Trophoblast cell (in vitro differentiated cells and primary cell): ENCODE data around the gene CDHR5.

Experiments
- DNase-seq, 2 donors: peaks; one replicate each; pipeline ENCODE4 v3.0.0-alpha.2; 2016
- H2AFZ ChIP-seq: 2 replicates; pipeline ENCODE4 v1.6.1; 2013; ENCODE audit warnings: low read length, moderate library complexity, mild to moderate bottlenecking; ENCODE audit not compliant: insufficient read depth, poor library complexity
- H2AK5ac ChIP-seq: 2 replicates; pipeline ENCODE4 v1.6.1; 2013; ENCODE audit warnings: mild to moderate bottlenecking, low read length
- H2BK120ac ChIP-seq: 2 replicates; pipeline ENCODE4 v1.6.1; 2013; ENCODE audit warnings: low read length, mild to moderate bottlenecking, moderate library complexity; ENCODE audit not compliant: insufficient read depth, poor library complexity
- H2BK12ac ChIP-seq: 2 replicates; pipeline ENCODE4 v1.6.1; 2013; ENCODE audit warnings: mild to moderate bottlenecking, low read length, moderate library complexity
- H2BK5ac ChIP-seq: 2 replicates; pipeline ENCODE4 v1.6.1; 2013; ENCODE audit warnings: low read length, low read depth, moderate library complexity, mild to moderate bottlenecking; ENCODE audit not compliant: poor library complexity
- H3K14ac ChIP-seq: 2 replicates; pipeline ENCODE4 v1.6.1; 2013; ENCODE audit warnings: mild to moderate bottlenecking, low read length
- H3K18ac ChIP-seq: 2 replicates; pipeline ENCODE4 v1.6.1; 2013; ENCODE audit warnings: mild to moderate bottlenecking, low read length
- H3K23ac ChIP-seq: 2 replicates; pipeline ENCODE4 v1.6.1; 2013; ENCODE audit warnings: low read length
- H3K27ac ChIP-seq: 2 replicates; pipeline ENCODE4 v1.5.1; 2013; ENCODE audit warnings: low read depth, mild to moderate bottlenecking, inconsistent platforms, low read length, moderate library complexity
- H3K27me3 ChIP-seq: 2 replicates; pipeline ENCODE4 v1.6.1; 2013; ENCODE audit warnings: inconsistent platforms, mild to moderate bottlenecking, low read length, moderate library complexity; ENCODE audit not compliant: insufficient read depth
- H3K36me3 ChIP-seq, 2 experiments: 1 replicate in 1 of 2; 2 replicates in 1 of 2; pipeline ENCODE4 v1.6.1; 2013; ENCODE audit warnings: low read length in 2 of 2, mild to moderate bottlenecking in 2 of 2, moderate library complexity in 1 of 2; ENCODE audit not compliant: insufficient read depth in 2 of 2, control insufficient read depth in 1 of 2
- H3K4ac ChIP-seq: 2 replicates; pipeline ENCODE4 v1.6.1; 2013; ENCODE audit warnings: low read depth, mild to moderate bottlenecking, low read length, moderate library complexity
- H3K4me1 ChIP-seq, 2 experiments: 1 replicate in 1 of 2; 2 replicates in 1 of 2; pipeline ENCODE4 v1.6.1; 2013; ENCODE audit warnings: low read length in 2 of 2, mild to moderate bottlenecking in 2 of 2, moderate library complexity in 1 of 2; ENCODE audit not compliant: insufficient read depth in 2 of 2, control insufficient read depth in 1 of 2
- H3K4me2 ChIP-seq: 2 replicates; pipeline ENCODE4 v1.6.1; 2013; ENCODE audit warnings: inconsistent platforms, mild to moderate bottlenecking, low read length, moderate library complexity
- H3K4me3 ChIP-seq: 2 replicates; pipeline ENCODE4 v1.5.1; 2013; ENCODE audit warnings: mild to moderate bottlenecking, low read depth, low read length, inconsistent platforms
- H3K79me1 ChIP-seq: one replicate; pipeline ENCODE4 v1.6.1; 2013; ENCODE audit warnings: low read length
- H3K79me2 ChIP-seq: 2 replicates; pipeline ENCODE4 v1.6.1; 2013; ENCODE audit warnings: low read length, mild to moderate bottlenecking; ENCODE audit not compliant: control insufficient read depth, insufficient read depth, poor library complexity
- H3K9ac ChIP-seq: 2 replicates; pipeline ENCODE4 v1.6.1; 2013; ENCODE audit warnings: mild to moderate bottlenecking, low read length
- H3K9me3 ChIP-seq: 2 replicates; pipeline ENCODE4 v1.6.1; 2013; ENCODE audit warnings: low read depth, mild to moderate bottlenecking, control low read depth, inconsistent platforms, low read length; ENCODE audit not compliant: insufficient read depth
- H4K12ac ChIP-seq: 2 replicates; pipeline ENCODE4 v1.6.1; 2013; ENCODE audit warnings: low read depth, mild to moderate bottlenecking, low read length, moderate library complexity
- H4K8ac ChIP-seq: 2 replicates; pipeline ENCODE4 v1.6.1; 2013; ENCODE audit warnings: low read depth, mild to moderate bottlenecking, low read length, moderate library complexity
- H4K91ac ChIP-seq: one replicate; pipeline ENCODE4 v1.6.1; 2013; ENCODE audit warnings: low read depth, mild to moderate bottlenecking, low read length, moderate library complexity
- WGBS: extraction: QIAGEN DNeasy Blood & Tissue Kit; methylation state at CpG from one replicate; pipeline ENCODE4 v1.1.7; 2013; ENCODE audit warnings: missing lambda C conversion rate; ENCODE audit not compliant: insufficient read length, insufficient coverage; ENCODE audit errors: extremely low coverage; 5-methylcytosine and 5-hydroxymethylcytosine counted together

Gene CDHR5

DNA sequence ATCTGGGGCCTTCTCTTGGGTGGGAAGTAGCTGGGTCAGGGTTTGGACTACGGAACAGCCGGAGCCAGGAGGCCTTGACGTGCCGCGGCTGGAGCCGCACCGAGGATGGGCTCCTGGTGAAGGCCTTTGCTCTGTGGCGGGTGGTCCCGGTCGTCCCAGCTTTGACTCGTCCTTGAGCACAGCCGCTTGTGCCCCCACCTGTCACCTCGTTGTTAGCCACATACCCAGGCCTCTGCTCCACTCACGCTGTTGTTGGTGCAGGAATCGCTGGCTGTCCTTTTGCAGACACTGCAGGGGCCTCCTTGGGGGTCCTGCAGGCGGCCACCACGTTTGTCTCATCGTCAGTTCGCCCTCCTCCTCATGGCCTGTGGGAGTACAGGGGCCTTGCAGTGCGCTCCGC lies 31.4 kb downstream of the CDHR5 start:
- no peak overlapping the region for H3K9ac ChIP-seq
- no peak overlapping the region for H3K18ac ChIP-seq
- no peak overlapping the region for H4K91ac ChIP-seq
- H2BK12ac ChIP-seq = no peak overlapping the region
- no peak overlapping the region for H2AK5ac ChIP-seq
- H3K4me2 ChIP-seq = no peak overlapping the region
- no peaks in the 10 kb centered on the region for H3K4me1 ChIP-seq
- H2BK5ac ChIP-seq = no peak overlapping the region
- no peak for DNase-seq
- no peaks in the 10 kb centered on the region for H3K79me2 ChIP-seq
- H4K12ac ChIP-seq = no peak overlapping the region
- no peak overlapping the region for H3K27ac ChIP-seq
- H3K4me3 ChIP-seq = no peak overlapping the region
- H2AFZ ChIP-seq = no peak overlapping the region
- peaks cover 79 to 82% of the 10 kb centered on the region in 2 experiments for H3K36me3 ChIP-seq
- H2BK120ac ChIP-seq = no peak overlapping the region
- H3K14ac ChIP-seq = no peak overlapping the region
- H3K27me3 ChIP-seq = no peaks in the 10 kb centered on the region
- WGBS = no CpG with 5 or more reads among the region's 21 CpGs
- no peak overlapping the region for H3K23ac ChIP-seq
- peaks cover 4% of the 10 kb centered on the region for H3K9me3 ChIP-seq
- H3K4ac ChIP-seq = no peak overlapping the region
- no peak overlapping the region for H4K8ac ChIP-seq
- H3K79me1 ChIP-seq = no peaks in the 10 kb centered on the region

DNA sequence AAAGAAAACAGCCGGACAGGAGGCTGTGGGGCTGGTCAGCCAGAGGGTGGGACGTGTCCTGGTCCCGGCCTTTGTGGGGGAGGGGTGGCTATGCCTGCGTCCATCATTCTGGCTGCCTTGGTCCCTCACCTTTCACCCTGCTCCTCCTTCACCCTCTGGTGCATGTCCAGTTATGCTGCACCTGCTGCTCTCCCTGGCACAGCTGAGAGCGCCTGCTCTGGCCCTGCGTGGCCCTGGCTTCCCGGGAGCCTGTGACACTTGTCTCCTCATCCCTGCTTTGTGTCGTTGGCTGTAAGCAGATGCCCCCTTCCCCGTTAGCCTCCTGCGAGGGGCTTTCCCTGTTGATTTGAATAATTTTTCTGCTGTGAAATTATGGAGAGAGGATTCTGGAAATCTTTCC lies 31.8 kb downstream of the CDHR5 start:
- no peak for DNase-seq
- Histone ChIP-seq H2BK12ac (no peak overlapping the region), H3K27ac (no peak overlapping the region), H3K79me2 (no peaks in the 10 kb centered on the region), H3K36me3 (peaks cover 77 to 80% of the 10 kb centered on the region in 2 experiments), H3K79me1 (no peaks in the 10 kb centered on the region), H2BK120ac (no peak overlapping the region), H2BK5ac (no peak overlapping the region), H4K8ac (no peak overlapping the region), H3K14ac (no peak overlapping the region), H3K18ac (no peak overlapping the region), H3K23ac (no peak overlapping the region), H3K4me2 (no peak overlapping the region), H3K4me1 (peaks cover 0 to 2% of the 10 kb centered on the region in 2 experiments), H2AK5ac (no peak overlapping the region), H4K12ac (no peak overlapping the region), H3K9me3 (peaks cover 4% of the 10 kb centered on the region), H3K27me3 (no peaks in the 10 kb centered on the region), H4K91ac (no peak overlapping the region), H3K9ac (no peak overlapping the region), H3K4ac (no peak overlapping the region), H3K4me3 (no peak overlapping the region), H2AFZ (no peak overlapping the region)
- no CpG with 5 or more reads among the region's 10 CpGs for WGBS

DNA sequence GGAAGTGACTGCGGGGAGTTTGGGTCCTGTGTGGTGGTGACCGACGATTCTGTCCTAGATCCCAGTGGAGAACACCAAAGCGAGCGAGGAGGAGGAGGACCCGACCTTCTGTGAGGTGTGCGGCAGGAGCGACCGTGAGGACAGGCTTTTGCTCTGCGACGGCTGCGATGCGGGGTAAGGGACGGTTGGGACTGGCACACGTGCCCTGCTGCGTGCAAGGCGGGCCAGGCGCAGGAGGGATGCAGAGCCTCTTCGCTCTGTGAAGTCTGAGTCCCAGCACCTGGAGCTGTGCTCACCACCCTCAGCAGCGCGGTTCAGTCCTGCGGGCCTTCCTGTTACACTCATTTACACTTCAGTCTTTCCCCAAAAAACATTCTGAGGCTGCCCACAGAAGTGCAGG lies 32.3 kb downstream of the CDHR5 start:
- Histone ChIP-seq H3K4me3 (no peak overlapping the region), H3K79me1 (no peaks in the 10 kb centered on the region), H4K12ac (no peak overlapping the region)

DNA sequence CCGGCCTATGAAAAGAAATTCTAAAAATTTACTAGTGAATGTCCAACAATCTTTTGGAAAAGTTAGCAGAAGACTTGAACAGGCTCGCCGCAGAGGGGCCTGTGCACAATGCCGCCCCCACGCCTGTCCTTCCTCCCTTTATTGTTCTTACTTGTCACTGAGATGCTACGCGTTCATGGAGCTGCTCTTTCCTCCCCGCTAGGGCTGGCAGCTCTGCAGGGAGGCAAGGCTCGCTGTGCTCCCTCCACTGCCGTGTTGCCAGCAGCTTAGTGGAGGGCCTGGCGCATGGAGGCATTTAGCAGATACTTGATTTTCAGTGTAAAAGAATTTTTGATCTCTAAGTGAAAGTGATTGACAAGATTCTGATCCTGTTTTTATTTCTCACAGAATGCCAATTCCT lies 33.8 kb downstream of the CDHR5 start:
- Histone ChIP-seq H3K9me3 (peaks cover 2% of the 10 kb centered on the region), H2AK5ac (no peak overlapping the region), H2BK12ac (no peak overlapping the region), H4K8ac (no peak overlapping the region), H3K4me1 (peaks cover 7 to 13% of the 10 kb centered on the region in 2 experiments), H3K79me1 (no peaks in the 10 kb centered on the region), H3K9ac (no peak overlapping the region), H3K4me2 (no peak overlapping the region), H4K91ac (no peak overlapping the region), H3K4ac (no peak overlapping the region), H4K12ac (no peak overlapping the region), H2AFZ (no peak overlapping the region), H3K4me3 (no peak overlapping the region), H3K36me3 (peaks cover 74 to 79% of the 10 kb centered on the region in 2 experiments), H2BK120ac (no peak overlapping the region), H3K79me2 (no peaks in the 10 kb centered on the region), H3K23ac (no peak overlapping the region), H3K27me3 (no peaks in the 10 kb centered on the region), H3K14ac (no peak overlapping the region), H2BK5ac (no peak overlapping the region), H3K18ac (no peak overlapping the region), H3K27ac (no peak overlapping the region)
- no CpG with 5 or more reads among the region's 11 CpGs for WGBS
- no peak for DNase-seq

More for the DNA sequence above, 32.3 kb downstream of the CDHR5 start:
- Histone ChIP-seq H2AFZ (no peak overlapping the region), H3K23ac (no peak overlapping the region), H2AK5ac (no peak overlapping the region), H2BK5ac (no peak overlapping the region), H3K18ac (peak overlapping the region; percentile 21), H4K91ac (no peak overlapping the region), H3K27me3 (no peaks in the 10 kb centered on the region), H3K4ac (no peak overlapping the region), H3K4me1 (peaks cover 1 to 5% of the 10 kb centered on the region in 2 experiments), H3K14ac (no peak overlapping the region), H3K36me3 (peaks cover 74 to 78% of the 10 kb centered on the region in 2 experiments), H3K27ac (no peak overlapping the region), H2BK12ac (no peak overlapping the region), H3K4me2 (no peak overlapping the region), H4K8ac (no peak overlapping the region), H3K79me2 (no peaks in the 10 kb centered on the region), H3K9ac (no peak overlapping the region), H2BK120ac (no peak overlapping the region), H3K9me3 (peaks cover 4% of the 10 kb centered on the region)
- WGBS = no CpG with 5 or more reads among the region's 22 CpGs
- no peak for DNase-seq
